ENCODE results near the gene HIRIP3.
"Not testable (repeated sequence)": the region's sequence is repeated elsewhere in the genome, so short reads cannot be mapped to it uniquely, and the experiment has no call there.

The HIRIP3 gene

DNA sequence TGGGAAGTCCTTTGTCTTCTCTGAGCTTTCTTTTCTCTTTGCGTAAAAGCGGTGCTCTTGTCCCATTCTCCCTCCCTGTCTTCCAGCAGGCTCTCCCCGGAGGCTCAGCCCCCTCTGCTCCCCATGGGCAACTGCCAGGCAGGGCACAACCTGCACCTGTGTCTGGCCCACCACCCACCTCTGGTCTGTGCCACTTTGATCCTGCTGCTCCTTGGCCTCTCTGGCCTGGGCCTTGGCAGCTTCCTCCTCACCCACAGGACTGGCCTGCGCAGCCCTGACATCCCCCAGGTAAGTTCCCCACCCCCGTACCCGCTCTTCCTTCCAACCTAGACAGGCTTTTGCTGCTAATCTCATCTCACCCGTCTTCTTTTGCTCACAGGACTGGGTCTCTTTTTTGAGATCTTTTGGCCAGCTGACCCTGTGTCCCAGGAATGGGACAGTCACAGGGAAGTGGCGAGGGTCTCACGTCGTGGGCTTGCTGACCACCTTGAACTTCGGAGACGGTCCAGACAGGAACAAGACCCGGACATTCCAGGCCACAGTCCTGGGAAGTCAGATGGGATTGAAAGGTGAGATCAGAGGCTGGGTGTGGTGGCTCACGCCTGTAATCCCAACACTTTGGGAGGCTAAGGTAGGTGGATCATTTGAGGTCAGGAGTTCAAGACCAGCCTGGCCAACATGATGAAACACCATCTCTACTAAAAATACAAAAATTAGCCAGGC, 32.2 kb downstream of the HIRIP3 start:
- ChIA-PET POLR2A (interaction anchor here (0.6 kb wide), 1 partner anchor 640 kb away, joined by 6 read pairs; no protein-coding TSS in a partner anchor), CTCF (interaction anchor here (0.6 to 3.6 kb wide), 3 partner anchors 9 to 42 kb away, joined by 3 to 32 read pairs (median 4); partner anchors contain the start of gene TAOK2)
- DNase-seq (ENCODE audit: extremely low spot score): no peak
- TF ChIP-seq, protein P1, sequence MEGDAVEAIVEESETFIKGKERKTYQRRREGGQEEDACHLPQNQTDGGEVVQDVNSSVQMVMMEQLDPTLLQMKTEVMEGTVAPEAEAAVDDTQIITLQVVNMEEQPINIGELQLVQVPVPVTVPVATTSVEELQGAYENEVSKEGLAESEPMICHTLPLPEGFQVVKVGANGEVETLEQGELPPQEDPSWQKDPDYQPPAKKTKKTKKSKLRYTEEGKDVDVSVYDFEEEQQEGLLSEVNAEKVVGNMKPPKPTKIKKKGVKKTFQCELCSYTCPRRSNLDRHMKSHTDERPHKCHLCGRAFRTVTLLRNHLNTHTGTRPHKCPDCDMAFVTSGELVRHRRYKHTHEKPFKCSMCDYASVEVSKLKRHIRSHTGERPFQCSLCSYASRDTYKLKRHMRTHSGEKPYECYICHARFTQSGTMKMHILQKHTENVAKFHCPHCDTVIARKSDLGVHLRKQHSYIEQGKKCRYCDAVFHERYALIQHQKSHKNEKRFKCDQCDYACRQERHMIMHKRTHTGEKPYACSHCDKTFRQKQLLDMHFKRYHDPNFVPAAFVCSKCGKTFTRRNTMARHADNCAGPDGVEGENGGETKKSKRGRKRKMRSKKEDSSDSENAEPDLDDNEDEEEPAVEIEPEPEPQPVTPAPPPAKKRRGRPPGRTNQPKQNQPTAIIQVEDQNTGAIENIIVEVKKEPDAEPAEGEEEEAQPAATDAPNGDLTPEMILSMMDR (IDR thresholded peaks at IDR 0.05; ENCODE audit: control extremely low read depth, extremely low read depth, low read depth, missing control alignments): no peak

DNA sequence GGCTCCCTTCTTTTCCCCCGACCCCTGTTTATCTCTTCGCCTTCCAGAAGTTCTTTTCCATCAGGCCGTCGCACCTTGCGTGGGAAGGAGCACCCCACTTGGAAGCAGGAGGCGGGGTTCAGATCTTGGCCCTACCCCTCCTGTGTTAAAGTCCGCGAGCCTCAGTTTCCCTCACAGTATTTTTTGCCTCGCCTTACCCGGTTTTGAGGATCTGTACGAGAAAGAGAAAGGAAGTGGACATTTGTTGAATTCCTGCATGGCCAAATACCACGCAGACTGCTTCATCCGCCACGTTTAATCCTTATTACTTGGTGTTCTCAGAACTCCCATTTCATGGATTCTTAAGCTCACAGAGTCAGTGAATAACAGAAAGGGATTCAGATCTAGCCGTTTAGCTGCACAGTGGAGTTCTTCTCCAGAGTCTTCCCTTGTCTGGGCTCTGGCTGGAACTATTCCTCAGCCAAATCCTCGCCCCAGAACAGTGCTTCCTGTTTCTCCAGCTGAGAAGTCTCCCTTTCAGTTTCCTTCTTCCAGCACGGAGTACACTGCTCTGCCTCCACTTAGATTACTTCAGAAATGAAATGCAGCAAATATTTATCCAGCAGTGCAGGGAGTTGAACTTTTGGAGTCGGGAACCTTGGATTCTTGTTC, 32.9 kb downstream of the HIRIP3 start:
- TF ChIP-seq, protein P1 (IDR thresholded peaks at IDR 0.05; ENCODE audit: control extremely low read depth, extremely low read depth, low read depth, missing control alignments): no peak
- ChIA-PET CTCF (interaction anchor here (0.6 to 3.6 kb wide), 8 partner anchors 10 to 166 kb away, joined by 3 to 32 read pairs (median 4); partner anchors contain the start of gene TAOK2), POLR2A (interaction anchor here (1.2 kb wide), 1 partner anchor 11 kb away, joined by 5 read pairs; the partner anchor contains the start of gene TAOK2)
- DNase-seq (ENCODE audit: extremely low spot score): no peak

DNA sequence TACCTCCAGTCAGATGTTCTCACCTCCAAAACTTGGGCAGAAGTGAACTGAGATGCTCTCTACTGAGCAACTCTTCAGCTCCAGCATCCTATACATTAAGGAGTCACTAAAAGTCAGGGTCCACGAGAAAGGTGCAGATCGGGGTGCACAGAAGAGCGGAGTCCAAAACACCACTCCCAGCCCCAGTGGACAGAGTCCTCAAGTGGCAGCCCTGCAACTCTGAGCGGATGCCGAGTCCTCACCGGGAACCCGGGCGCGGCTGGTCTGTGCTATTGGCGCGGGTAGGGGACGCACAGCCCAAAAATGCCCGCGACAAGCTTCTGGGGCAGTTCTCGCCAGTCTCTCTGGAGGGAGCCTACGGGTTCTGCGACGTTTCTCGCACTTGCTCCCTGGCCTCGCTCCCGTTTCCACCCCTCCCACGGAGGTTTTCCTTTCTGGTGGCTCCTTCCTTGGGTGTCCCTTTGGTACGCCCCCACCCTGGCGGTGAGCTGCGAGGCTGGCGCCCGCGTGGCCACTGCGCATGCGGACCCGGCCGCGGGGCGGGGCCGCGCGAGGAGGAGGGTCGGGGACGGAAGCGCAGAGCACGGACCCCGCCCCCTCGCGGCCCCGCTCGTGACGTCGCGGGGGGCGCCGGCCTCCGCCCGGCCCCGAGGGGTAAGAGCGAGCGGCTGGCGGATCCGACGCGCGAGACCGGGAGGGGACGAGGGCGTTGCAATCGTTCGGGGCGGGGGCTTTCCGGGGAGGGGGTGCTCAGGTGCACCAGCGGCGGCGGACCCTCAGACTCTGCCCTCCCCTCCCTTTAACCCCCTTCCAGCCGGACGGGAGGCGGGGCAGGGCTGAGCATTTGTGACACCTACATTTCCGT, 33.7 kb downstream of the HIRIP3 start, which contains the start of gene TMEM219:
TSS of gene TMEM219 (plus strand) at position 601 of the 865 bp plus-strand sequence. CDS start 1,065 bp downstream, outside the sequence.
- DNase-seq (ENCODE audit: extremely low spot score): peak; percentile 99
- TF ChIP-seq, protein P1 (IDR thresholded peaks at IDR 0.05; ENCODE audit: control extremely low read depth, extremely low read depth, low read depth, missing control alignments): no peak
- ChIA-PET POLR2A (interaction anchor here (1.2 kb wide), 1 partner anchor 12 kb away, joined by 5 read pairs; the partner anchor contains the start of gene TAOK2), CTCF (interaction anchor here (0.6 to 3.6 kb wide), 11 partner anchors 10 to 165 kb away, joined by 3 to 32 read pairs (median 4); partner anchors contain the start of gene TAOK2)

DNA sequence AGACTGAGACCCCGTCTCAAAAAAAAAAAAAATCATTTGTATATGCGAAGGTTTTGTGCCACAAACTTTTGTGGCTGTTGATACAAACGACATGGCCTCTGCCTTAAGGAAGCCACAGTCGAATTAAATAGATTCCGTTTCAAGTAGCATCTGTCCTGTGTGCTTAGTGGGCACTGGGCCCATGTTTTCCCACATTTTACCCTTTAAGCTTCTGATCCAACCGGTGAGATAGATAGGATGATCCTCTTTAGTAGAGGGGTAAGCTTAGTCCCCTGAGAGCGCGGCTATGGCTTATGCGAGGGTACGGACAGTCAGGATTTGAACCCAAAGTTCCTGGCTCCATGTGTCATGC, 34.3 kb downstream of the HIRIP3 start:
- TF ChIP-seq, protein P1 (IDR thresholded peaks at IDR 0.05; ENCODE audit: control extremely low read depth, extremely low read depth, low read depth, missing control alignments): no peak
- no peak for DNase-seq (ENCODE audit: extremely low spot score)
- POLR2A ChIA-PET: interaction anchor here (0.7 kb wide), 1 partner anchor 31 kb away, joined by 8 read pairs; no protein-coding TSS in a partner anchor
- CTCF ChIA-PET: interaction anchor here (0.6 to 3.6 kb wide), 9 partner anchors 11 to 97 kb away, joined by 3 to 32 read pairs (median 4); partner anchors contain the start of gene TAOK2

DNA sequence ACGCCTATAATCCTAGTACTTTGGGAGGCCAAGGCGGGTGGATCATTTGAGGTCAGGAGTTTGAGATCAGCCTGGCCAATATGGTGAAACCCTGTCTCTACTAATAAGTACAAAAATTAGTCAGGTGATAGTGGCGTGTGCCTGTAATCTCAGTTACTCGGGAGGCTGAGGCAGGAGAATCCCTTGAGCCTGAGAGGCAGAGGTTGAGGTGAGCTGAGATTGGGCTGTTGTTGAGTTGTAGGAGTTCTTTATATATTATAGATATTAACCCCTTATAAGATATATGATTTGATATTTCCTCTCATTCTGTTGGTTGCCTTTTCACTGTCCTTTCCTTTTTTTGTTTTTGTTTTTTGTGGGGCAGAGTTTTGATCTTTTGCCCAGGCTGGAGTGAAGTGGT, 35.6 kb downstream of the HIRIP3 start:
- POLR2A ChIA-PET; DNase-seq (ENCODE audit: extremely low spot score): not testable (repeated sequence)
- CTCF ChIA-PET: interaction anchor here (1.2 to 3.6 kb wide), 3 partner anchors 12 to 72 kb away, joined by 3 to 32 read pairs (median 4); partner anchors contain the start of gene TAOK2

DNA sequence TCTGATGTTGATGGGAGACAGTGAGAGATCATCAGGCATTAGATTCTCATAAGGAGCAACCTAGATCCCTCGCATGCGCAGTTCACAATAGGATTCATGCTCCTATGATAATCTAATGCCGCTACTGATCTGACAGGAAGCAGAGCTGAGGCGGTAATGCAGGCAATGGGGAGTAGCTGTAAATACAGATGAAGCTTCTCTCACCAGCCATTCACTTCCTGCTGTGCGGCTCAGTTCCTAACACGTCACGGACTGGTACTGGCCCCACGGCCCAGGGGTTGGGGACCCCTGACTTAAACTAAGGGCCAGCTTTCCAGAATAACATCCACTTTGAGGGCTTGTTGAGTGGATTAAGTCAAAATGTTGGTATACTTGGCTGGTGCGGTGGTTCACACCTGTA, 36.1 kb downstream of the HIRIP3 start:
- ChIA-PET CTCF (no interaction called here), POLR2A (no interaction called here)
- TF ChIP-seq, protein P1 (IDR thresholded peaks at IDR 0.05; ENCODE audit: control extremely low read depth, extremely low read depth, low read depth, missing control alignments): no peak
- no peak for DNase-seq (ENCODE audit: extremely low spot score)
